HCT116 (cell line): ENCODE measurements around the gene PTPRZ1.

Source experiments
- CEBPB ChIP-seq: IDR thresholded peaks from 2 replicates; pipeline ENCODE4 v1.6.1; 2012; ENCODE audit warnings: low read depth
- EGR1 ChIP-seq: IDR thresholded peaks from 2 replicates; pipeline ENCODE4 v1.6.1; 2012; ENCODE audit warnings: low read depth
- ELF1 ChIP-seq: IDR thresholded peaks from 2 replicates; pipeline ENCODE4 v1.6.1; 2012; ENCODE audit warnings: low read depth, borderline replicate concordance
- EZH2 ChIP-seq: fragments of 200-600 bp; sonication (generic); IDR thresholded peaks from 2 replicates; pipeline ENCODE4 v1.6.1; 2017; ENCODE audit warnings: antibody characterized with exemption, mixed run types
- POLR2A ChIP-seq: IDR thresholded peaks from 2 replicates; pipeline ENCODE4 v1.7.0; 2011; ENCODE audit warnings: borderline replicate concordance; ENCODE audit not compliant: insufficient read depth, insufficient read length; ENCODE audit errors: extremely low read depth
- YY1 ChIP-seq: IDR thresholded peaks from 2 replicates; pipeline ENCODE4 v1.6.1; 2011; ENCODE audit warnings: low read length, low read depth, moderate library complexity, mild to moderate bottlenecking; ENCODE audit not compliant: insufficient replicate concordance; ENCODE audit errors: extremely low read depth
- TF ChIP-seq, protein P1 (sequence below), 3 experiments: fragments of 200-600 bp in 1 of 3; sonication (generic) in 1 of 3; IDR thresholded peaks in 2 of 3; conservative IDR thresholded peaks in 1 of 3; 2 replicates each; pipeline ENCODE4 v1.5.1; 2012 to 2017; ENCODE audit warnings: low read depth in 2 of 3, low read length in 2 of 3, antibody characterized with exemption in 1 of 3, borderline replicate concordance in 1 of 3, control low read depth in 1 of 3, mild to moderate bottlenecking in 1 of 3, mixed read lengths in 1 of 3, mixed run types in 1 of 3, moderate library complexity in 1 of 3; ENCODE audit not compliant: insufficient read depth in 1 of 3

GRCh38 chr7:122094549-122094948 lies 221.6 kb downstream of the PTPRZ1 start:
- no peak for TF ChIP-seq POLR2A
- TF ChIP-seq YY1: no peak
- TF ChIP-seq CEBPB: no peak
- TF ChIP-seq EZH2: no peak
- no peak for TF ChIP-seq EGR1
- no peak for TF ChIP-seq ELF1
- TF ChIP-seq, protein P1, sequence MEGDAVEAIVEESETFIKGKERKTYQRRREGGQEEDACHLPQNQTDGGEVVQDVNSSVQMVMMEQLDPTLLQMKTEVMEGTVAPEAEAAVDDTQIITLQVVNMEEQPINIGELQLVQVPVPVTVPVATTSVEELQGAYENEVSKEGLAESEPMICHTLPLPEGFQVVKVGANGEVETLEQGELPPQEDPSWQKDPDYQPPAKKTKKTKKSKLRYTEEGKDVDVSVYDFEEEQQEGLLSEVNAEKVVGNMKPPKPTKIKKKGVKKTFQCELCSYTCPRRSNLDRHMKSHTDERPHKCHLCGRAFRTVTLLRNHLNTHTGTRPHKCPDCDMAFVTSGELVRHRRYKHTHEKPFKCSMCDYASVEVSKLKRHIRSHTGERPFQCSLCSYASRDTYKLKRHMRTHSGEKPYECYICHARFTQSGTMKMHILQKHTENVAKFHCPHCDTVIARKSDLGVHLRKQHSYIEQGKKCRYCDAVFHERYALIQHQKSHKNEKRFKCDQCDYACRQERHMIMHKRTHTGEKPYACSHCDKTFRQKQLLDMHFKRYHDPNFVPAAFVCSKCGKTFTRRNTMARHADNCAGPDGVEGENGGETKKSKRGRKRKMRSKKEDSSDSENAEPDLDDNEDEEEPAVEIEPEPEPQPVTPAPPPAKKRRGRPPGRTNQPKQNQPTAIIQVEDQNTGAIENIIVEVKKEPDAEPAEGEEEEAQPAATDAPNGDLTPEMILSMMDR (IDR thresholded peaks at IDR 0.05 in 2 of 3, conservative IDR thresholded peaks at IDR 0.05 in 1 of 3; ENCODE audit: borderline replicate concordance in 1 of 3, insufficient read depth in 1 of 3, low read depth in 2 of 3, low read length in 2 of 3): no peak
